ENCODE data around the gene RAPSN.
"Not testable (repeated sequence)": the region's sequence is repeated elsewhere in the genome, so short reads cannot be mapped to it uniquely, and the experiment has no call there.

The RAPSN gene

DNA sequence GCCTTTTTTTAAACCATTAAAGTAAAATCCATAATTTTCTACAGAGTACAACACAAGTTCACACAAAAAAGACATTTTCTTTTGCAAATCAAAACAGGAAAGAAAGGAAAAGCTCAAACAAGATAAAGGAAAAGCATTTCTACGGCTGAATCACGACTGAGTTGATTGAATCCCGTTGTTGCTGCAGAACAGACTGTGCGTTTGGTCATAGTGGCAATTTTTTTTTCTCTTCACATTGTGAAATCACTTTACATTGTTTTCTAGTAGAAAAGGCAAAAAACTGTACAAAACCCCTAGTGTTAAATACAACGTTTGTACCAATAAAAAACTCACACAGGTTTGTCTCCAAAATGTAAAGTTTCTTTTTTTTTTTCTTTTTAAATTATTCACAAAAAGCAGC is 17.3 kb upstream of the RAPSN start:
- DNase-seq (ENCODE audit: low read depth, low spot score) = no peak

- no peak for DNase-seq (ENCODE audit: low read depth, low spot score)
These were observed 15.5 kb upstream of the RAPSN start for GRCh38 chr11:47464483-47464882.

DNA sequence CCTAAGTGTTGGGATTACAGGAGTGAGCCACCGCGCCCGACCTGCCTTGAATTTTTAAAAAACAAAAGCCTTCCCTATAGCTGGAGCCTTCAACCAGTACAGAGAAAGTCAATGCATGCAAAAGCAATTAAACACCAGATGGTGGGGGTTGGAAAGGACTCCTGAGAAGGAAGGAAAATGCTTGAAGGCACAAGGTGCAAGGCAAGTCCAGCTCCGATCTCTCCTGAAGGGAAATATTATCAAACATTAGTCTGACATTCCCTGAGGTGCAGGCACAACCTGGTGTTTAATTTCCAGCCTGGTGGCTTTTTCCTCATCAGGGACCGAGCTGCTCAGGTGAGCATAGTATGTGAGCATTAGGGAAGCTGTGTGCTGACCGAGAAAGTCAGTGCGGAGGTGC is 12.9 kb upstream of the RAPSN start:
- no peak for DNase-seq (ENCODE audit: low read depth, low spot score)

- DNase-seq (ENCODE audit: low read depth, low spot score) = no peak
These were observed 11.8 kb upstream of the RAPSN start for GRCh38 chr11:47460571-47461235.

- not testable (repeated sequence) for DNase-seq (ENCODE audit: low read depth, low spot score)
These were observed 5.3 kb upstream of the RAPSN start for GRCh38 chr11:47454258-47454671.

GRCh38 chr11:47453365-47453764 is 4.4 kb upstream of the RAPSN start:
- DNase-seq (ENCODE audit: low read depth, low spot score) = no peak

GRCh38 chr11:47451990-47452389 is 3.1 kb upstream of the RAPSN start:
- DNase-seq (ENCODE audit: low read depth, low spot score) = no peak

- no peak for DNase-seq (ENCODE audit: low read depth, low spot score)
These were observed 2.5 kb upstream of the RAPSN start for GRCh38 chr11:47451436-47451835.

DNA sequence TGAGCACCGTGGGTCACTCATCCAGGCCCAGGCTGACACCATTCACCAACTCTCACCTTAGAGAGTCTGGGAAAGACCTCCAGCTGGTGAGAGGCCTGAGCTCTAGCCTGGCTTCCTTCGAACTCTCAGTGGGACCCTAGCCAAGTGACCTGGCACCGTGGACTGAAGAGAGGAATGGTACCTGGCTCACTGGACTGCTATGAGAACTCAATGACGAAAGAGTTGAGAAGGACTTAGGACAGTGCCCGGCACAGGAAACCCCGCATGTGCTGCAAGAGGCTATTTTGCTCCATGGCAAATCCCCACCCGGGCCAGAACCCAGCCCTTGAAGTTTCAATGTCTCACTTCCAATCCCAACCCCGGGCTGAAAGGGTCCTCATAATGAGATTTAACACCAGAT is 605 bp upstream of the RAPSN start:
- no peak for DNase-seq (ENCODE audit: low read depth, low spot score)

DNA sequence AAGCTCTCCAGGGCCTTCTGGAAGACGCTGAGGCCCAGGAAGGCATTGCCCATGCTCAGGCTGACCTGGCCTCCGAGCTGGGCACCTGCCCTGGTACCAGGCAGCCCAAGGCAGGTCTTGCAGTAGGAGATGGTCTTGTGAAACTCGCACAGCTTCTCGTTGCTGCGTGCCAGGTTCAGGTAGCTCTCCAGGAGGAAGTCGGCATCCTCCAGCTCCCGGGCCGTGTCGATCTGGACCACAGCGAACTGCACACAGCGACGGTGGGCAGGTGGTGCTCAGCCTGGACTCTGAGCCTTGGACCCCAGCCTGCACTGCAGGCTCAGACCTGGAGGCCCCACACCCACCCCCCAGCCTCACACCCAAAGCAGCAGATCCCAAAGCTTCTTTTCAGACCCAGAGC is 1.0 kb downstream of the RAPSN start:
- DNase-seq (ENCODE audit: low read depth, low spot score) = no peak

GRCh38 chr11:47446833-47447232 is 2.1 kb downstream of the RAPSN start:
- no peak for DNase-seq (ENCODE audit: low read depth, low spot score)

DNA sequence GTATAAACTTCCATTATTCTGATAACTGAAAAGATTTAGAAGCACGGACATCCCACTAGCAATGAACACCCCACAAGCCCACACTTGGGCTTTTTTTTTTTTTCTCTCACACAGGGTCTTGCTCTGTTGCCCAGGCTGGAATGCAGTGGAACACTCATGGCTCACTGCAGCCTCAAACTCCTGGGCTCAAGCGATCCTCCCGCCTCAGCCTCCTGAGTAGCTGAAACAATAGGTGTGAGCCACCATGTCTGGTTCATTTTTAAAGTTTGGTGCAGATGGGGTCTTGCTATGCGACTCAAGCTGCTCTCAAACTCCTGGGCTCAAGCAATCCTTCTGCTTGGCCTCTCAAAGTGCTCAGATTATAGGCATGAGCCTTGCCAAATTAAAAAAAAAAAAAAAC is 3.1 kb downstream of the RAPSN start:
- DNase-seq (ENCODE audit: low read depth, low spot score) = no peak

DNA sequence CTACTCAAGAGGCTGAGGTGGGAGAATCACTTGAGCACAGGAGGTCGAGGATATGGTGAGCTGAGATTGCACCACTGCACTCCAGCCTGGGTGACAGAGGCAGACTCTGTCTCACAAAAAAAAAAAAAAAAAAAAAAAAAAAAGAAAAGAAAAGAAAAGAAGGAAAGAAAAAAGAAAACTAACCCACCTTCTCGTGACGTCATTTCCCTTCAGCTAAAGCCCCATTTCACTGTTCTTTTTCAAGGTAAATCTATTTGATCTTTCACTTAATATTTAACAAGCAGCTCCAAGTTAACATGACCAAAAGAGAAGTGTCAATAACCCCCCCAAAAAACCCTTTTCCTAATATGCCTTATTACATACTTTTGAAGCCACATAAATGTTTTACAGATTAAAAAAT is 5.1 kb downstream of the RAPSN start:
- no peak for DNase-seq (ENCODE audit: low read depth, low spot score)

- no peak for DNase-seq (ENCODE audit: low read depth, low spot score)
These were observed 5.8 kb downstream of the RAPSN start for GRCh38 chr11:47443028-47443700.

GRCh38 chr11:47442514-47442913 is 6.4 kb downstream of the RAPSN start:
- no peak for DNase-seq (ENCODE audit: low read depth, low spot score)

DNA sequence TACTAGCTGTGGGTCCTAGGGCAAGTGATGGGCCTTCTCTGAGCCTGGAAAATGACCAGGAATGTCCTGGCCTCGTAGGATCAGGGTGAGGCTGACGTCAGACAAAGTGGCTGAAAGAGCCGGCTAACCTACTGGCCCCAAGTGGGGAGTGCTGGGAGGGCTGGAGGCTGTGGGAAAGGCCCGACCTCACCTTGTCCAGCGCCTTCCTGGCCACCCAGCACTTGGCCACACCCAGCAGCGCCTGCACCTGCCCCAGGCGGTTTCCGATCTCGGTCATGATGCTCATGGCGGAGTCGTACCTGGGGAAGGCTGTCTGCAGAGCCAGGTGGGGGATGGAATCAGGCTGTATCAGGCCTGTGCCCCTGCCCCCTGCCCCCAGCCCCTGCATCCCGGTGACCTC is 7.5 kb downstream of the RAPSN start:
- DNase-seq (ENCODE audit: low read depth, low spot score) = no peak

DNA sequence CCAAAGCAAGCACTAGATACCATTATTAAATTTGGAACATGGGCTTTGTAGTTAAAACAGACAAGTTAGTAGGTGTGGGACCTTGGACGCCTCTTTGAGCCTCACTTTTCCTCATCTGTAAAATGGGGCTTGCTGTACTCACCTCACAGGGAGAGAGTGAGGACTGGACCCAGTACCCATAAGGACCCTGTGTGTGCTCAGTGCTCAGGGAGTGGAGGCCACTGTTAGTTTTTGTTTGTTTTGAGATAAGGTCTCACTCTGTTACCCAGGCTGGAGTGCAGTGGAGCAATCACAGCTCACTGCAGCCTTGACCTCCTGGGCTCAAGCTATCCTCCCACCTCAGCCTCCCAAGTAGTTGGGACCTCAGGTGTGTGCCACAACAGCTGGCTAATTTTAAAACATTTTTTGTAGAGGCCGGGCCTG is 8.9 kb downstream of the RAPSN start:
- no peak for DNase-seq (ENCODE audit: low read depth, low spot score)

- no peak for DNase-seq (ENCODE audit: low read depth, low spot score)
These were observed 10.2 kb downstream of the RAPSN start for GRCh38 chr11:47438721-47439120.

DNA sequence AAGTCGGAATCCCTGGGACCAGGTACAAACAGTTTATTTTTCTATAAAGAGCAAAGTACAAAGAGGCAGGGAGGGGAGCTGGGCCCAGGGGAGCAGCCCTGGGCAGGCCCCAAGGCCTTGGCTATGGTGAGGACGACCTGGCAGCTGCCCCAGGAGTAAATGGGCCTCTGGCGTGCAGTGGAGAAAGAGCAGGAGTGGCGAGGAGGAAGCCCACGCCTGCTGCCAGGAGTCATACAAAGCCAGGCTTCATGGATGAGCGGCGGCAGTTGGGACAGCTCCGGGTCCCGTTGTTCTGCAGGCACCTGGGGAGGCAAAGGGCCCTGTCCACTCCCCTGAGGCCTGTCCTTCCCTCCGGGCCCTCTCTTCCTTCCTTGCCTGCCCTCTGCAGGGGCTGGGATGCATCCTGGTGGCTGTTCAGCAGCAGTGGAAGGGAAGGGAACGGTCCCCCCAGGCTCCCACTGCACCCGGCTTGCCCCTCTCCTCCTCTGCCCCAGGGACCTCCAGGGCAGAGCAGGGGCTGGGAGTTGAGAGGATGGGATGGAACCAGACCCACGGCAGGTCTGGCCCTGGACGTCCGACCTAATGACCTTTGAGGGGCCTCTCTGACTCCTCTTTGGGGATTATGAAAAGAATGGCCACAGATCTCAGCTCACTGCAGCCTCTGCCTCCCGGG is 11.1 kb downstream of the RAPSN start:
- no peak for DNase-seq (ENCODE audit: low read depth, low spot score)

DNA sequence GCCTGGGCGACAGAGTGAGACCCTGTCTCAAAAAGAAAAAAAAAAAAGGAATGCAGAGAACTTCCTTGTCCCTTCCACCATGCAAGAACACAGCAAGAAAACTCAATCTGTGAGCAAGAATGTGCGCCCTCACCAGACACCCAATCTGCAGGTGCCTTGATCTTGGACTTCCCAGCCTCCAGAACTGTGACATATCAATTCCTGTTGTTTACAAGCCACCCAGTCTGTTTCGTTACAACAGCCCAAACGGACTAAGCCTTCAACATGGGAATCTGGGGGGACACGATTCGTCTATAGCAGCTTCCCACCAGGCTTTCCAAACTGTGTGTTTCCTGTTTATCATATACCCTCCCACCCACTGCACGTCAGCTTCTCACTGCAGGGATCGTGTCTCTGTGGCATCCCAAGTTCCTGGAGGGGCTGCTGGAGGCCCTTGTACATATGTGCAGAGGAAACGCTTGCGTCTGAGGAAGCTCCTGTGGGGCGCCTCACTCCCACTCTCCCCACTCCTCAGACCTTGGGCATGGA is 11.7 kb downstream of the RAPSN start:
- no peak for DNase-seq (ENCODE audit: low read depth, low spot score)

GRCh38 chr11:47436726-47437125 is 12.2 kb downstream of the RAPSN start:
- no peak for DNase-seq (ENCODE audit: low read depth, low spot score)

- DNase-seq (ENCODE audit: low read depth, low spot score) = no peak
These were observed 13.2 kb downstream of the RAPSN start for GRCh38 chr11:47435687-47436086.
